HFFc6 (cell line): Measurements from ENCODE around the gene RGS4. TPM values are rescaled to one million over a fixed set of nuclear protein-coding genes. Genes with fewer than 3 reads are reported as not detected.
"Not testable (repeated sequence)": the region's sequence is repeated elsewhere in the genome, so short reads cannot be mapped to it uniquely, and the experiment has no call there.

ENCODE experiments used
- DNase-seq: peaks from one replicate; pipeline ENCODE4 v3.0.0-alpha.2; 2018
- H3K27ac Mint-ChIP-seq: 2 replicates; pipeline ENCODE4 v1.8.0; 2020; ENCODE audit warnings: mild to moderate bottlenecking, mixed read lengths
- H3K27me3 Mint-ChIP-seq: 2 replicates; pipeline ENCODE4 v1.8.0; 2021; ENCODE audit warnings: mild to moderate bottlenecking, moderate library complexity, mixed read lengths; ENCODE audit not compliant: insufficient read depth
- H3K36me3 Mint-ChIP-seq: 2 replicates; pipeline ENCODE4 v1.8.0; 2021; ENCODE audit warnings: low read depth, mixed read lengths
- H3K4me1 Mint-ChIP-seq: 2 replicates; pipeline ENCODE4 v1.8.0; 2020; ENCODE audit warnings: low read depth, mixed read lengths
- H3K4me3 Mint-ChIP-seq: 2 replicates; pipeline ENCODE4 v1.8.0; 2020; ENCODE audit warnings: mild to moderate bottlenecking, moderate library complexity, mixed read lengths
- H3K9me3 Mint-ChIP-seq: 2 replicates; pipeline ENCODE4 v1.8.0; 2020; ENCODE audit warnings: mild to moderate bottlenecking, mixed read lengths
- CTCF ChIP-seq: fragments of 200-600 bp; sonication (generic); IDR thresholded peaks from 2 replicates; pipeline ENCODE4 v1.5.0; 2021; ENCODE audit warnings: antibody characterized with exemption, mild to moderate bottlenecking
- total RNA-seq, 6 experiments: library from RNA; stranded (reverse); fragmentation: NEBNext Ultra II Directional; extraction: Animal tissue kit (Norgen Biotek cat#: 25700); gene quantifications; 2 replicates in 1 of 6; 3 replicates in 5 of 6; pipeline ENCODE4 v1.2.3, GENCODE V29; 2021

Gene RGS4
- total RNA-seq, 6 experiments from 2014 or later, result 32.3 to 48.6 (median 37.3) TPM

GRCh38 chr1:163082971-163083370 is 13.8 kb downstream of the RGS4 start:
- Mint-ChIP-seq H3K27ac (no peak overlapping the region), H3K9me3 (peaks cover 9% of the 10 kb centered on the region; the same call in 1 of the 2 replicates), H3K27me3 (no peaks in the 10 kb centered on the region), H3K4me3 (no peak overlapping the region), H3K4me1 (peaks cover 54% of the 10 kb centered on the region), H3K36me3 (peaks cover 4% of the 10 kb centered on the region; the same call in 1 of the 2 replicates)
- no peak for DNase-seq
- no peak for TF ChIP-seq CTCF

DNA sequence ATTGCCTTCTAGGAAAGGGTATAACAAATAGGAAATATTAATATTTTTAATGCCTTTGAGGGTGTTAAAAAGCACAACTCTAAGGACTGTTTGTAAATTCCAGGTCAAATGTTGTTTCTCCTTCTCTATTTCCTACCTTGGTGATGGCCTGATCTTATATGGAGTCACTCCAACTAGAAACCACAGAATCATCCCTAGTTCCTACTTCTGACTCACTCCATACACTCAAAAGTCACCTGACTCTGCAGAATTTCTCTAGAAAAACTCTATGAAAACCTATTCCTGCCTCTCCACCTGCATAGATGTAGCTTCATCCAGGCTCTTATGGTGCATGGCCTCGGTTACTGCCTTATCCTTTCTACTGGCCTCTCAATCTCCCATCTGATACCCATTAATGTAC is 14.5 kb downstream of the RGS4 start:
- Mint-ChIP-seq H3K36me3 (peaks cover 4% of the 10 kb centered on the region; the same call in 1 of the 2 replicates), H3K4me3 (no peak overlapping the region), H3K9me3 (peaks cover 6% of the 10 kb centered on the region; the same call in 1 of the 2 replicates), H3K27me3 (no peaks in the 10 kb centered on the region), H3K27ac (peak overlapping the region; percentile 79), H3K4me1 (peaks cover 54% of the 10 kb centered on the region)
- TF ChIP-seq CTCF, result no peak
- DNase-seq, result peak; percentile 56

GRCh38 chr1:163084330-163084729 is 15.2 kb downstream of the RGS4 start:
- Mint-ChIP-seq H3K27ac (peak overlapping the region; percentile 79), H3K27me3 (no peaks in the 10 kb centered on the region), H3K9me3 (peaks cover 5% of the 10 kb centered on the region; the same call in 1 of the 2 replicates), H3K36me3 (peaks cover 4% of the 10 kb centered on the region; the same call in 1 of the 2 replicates), H3K4me1 (peaks cover 54% of the 10 kb centered on the region), H3K4me3 (peak overlapping the region; percentile 0)
- DNase-seq, result peak; percentile 61
- no peak for TF ChIP-seq CTCF

GRCh38 chr1:163085041-163085903 is 16.1 kb downstream of the RGS4 start:
- TF ChIP-seq CTCF, result no peak
- DNase-seq, result peak; percentile 52
- Mint-ChIP-seq H3K4me1 (peaks cover 57% of the 10 kb centered on the region), H3K4me3 (peak overlapping the region; percentile 75), H3K27ac (peak overlapping the region; percentile 76), H3K9me3 (no peaks in the 10 kb centered on the region), H3K36me3 (no peaks in the 10 kb centered on the region), H3K27me3 (no peaks in the 10 kb centered on the region)

- Mint-ChIP-seq H3K9me3 (no peaks in the 10 kb centered on the region), H3K27ac (peak overlapping the region; percentile 76), H3K36me3 (no peaks in the 10 kb centered on the region), H3K4me1 (peaks cover 60% of the 10 kb centered on the region), H3K27me3 (no peaks in the 10 kb centered on the region), H3K4me3 (peak overlapping the region; percentile 75; the same call in 1 of the 2 replicates)
- TF ChIP-seq CTCF, result no peak
- DNase-seq, result peak; percentile 13
Observed at GRCh38 chr1:163085904-163086268, 16.7 kb downstream of the RGS4 start.

- DNase-seq, H3K27me3 Mint-ChIP-seq, H3K4me3 Mint-ChIP-seq, H3K27ac Mint-ChIP-seq, H3K9me3 Mint-ChIP-seq, H3K36me3 Mint-ChIP-seq: not testable (repeated sequence)
- peaks cover 47% of the 10 kb centered on the region for H3K4me1 Mint-ChIP-seq
Observed at GRCh38 chr1:163089117-163089516, 20.0 kb downstream of the RGS4 start.
